BJ (cell line): Measurements from ENCODE around the gene UPF2. TPM values are rescaled to one million over a fixed set of nuclear protein-coding genes. Genes with fewer than 3 reads are reported as not detected.

Experiments used
- CTCF ChIA-PET: fragments of 350-600 bp; formaldehyde crosslinking; extraction: SDS; loops from one replicate; lab custom pipeline; 2021; ENCODE audit warnings: antibody characterized with exemption, inconsistent platforms; lab: Yijun Ruan, JAX
- POLR2A ChIA-PET: fragments of 300-600 bp; sonication (Branson Sonifier 250); formaldehyde crosslinking; extraction: SDS; loops from one replicate; lab custom pipeline; 2021; ENCODE audit warnings: antibody characterized with exemption; lab: Charles Lee
- DNase-seq: peaks from one replicate; pipeline ENCODE4 v3.0.0-alpha.2; 2011; ENCODE audit warnings: low read depth
- H3K27me3 ChIP-seq: 2 replicates; pipeline ENCODE4 v1.6.0; 2011; ENCODE audit warnings: low read length; ENCODE audit not compliant: control insufficient read depth, insufficient read depth
- H3K36me3 ChIP-seq: 2 replicates; pipeline ENCODE4 v1.5.1; 2011; ENCODE audit warnings: low read length; ENCODE audit not compliant: control insufficient read depth, insufficient read depth
- H3K4me3 ChIP-seq: 2 replicates; pipeline ENCODE4 v1.5.1; 2011; ENCODE audit warnings: low read depth, mild to moderate bottlenecking, control low read depth, low read length
- CTCF ChIP-seq: IDR thresholded peaks from 2 replicates; pipeline ENCODE4 v1.5.1; 2011; ENCODE audit warnings: low read depth, mild to moderate bottlenecking, control low read depth, inconsistent platforms, low read length, moderate library complexity; ENCODE audit not compliant: insufficient read depth
- polyA plus RNA-seq: library from polyadenylated mRNA; depleted of rRNA; stranded (reverse); fragments of >200 nt; gene quantifications from 2 replicates; pipeline ENCODE4 v1.2.3, GENCODE V29; 2011

UPF2 gene
- polyA plus RNA-seq, 1 experiment, result 5.5 TPM

- no peak for DNase-seq
- CTCF ChIA-PET, result interaction anchor here (1.0 kb wide), 1 partner anchor 25 kb away, joined by 3 read pairs; no protein-coding TSS in a partner anchor
- peaks cover 7% of the 10 kb centered on the region for H3K36me3 ChIP-seq
- POLR2A ChIA-PET, result no interaction called here
- H3K27me3 ChIP-seq, result no peaks in the 10 kb centered on the region
- TF ChIP-seq CTCF, result no peak
- no peak overlapping the region for H3K4me3 ChIP-seq
Observed at GRCh38 chr10:11962176-11962575, 80.4 kb downstream of the UPF2 start.

GRCh38 chr10:11961771-11962170 is 80.8 kb downstream of the UPF2 start:
- DNase-seq, result no peak
- ChIA-PET POLR2A (no interaction called here), CTCF (no interaction called here)
- no peak for TF ChIP-seq CTCF
- Histone ChIP-seq H3K27me3 (no peaks in the 10 kb centered on the region), H3K36me3 (peaks cover 7% of the 10 kb centered on the region), H3K4me3 (no peak overlapping the region)

- Histone ChIP-seq H3K36me3 (peaks cover 7% of the 10 kb centered on the region), H3K4me3 (no peak overlapping the region), H3K27me3 (no peaks in the 10 kb centered on the region)
- ChIA-PET POLR2A (interaction anchor here (0.7 kb wide), 1 partner anchor 9 kb away, joined by 7 read pairs; no protein-coding TSS in a partner anchor), CTCF (interaction anchor here (0.7 to 1.6 kb wide), 3 partner anchors 27 to 114 kb away, joined by 3 to 5 read pairs (median 4); no protein-coding TSS in a partner anchor)
- no peak for DNase-seq
- no peak for TF ChIP-seq CTCF
Observed at GRCh38 chr10:11959966-11960365, 82.6 kb downstream of the UPF2 start.

GRCh38 chr10:11958956-11959355 is 83.7 kb downstream of the UPF2 start:
- ChIA-PET POLR2A (no interaction called here), CTCF (interaction anchor here (0.5 to 1.6 kb wide), 2 partner anchors 46 to 171 kb away, joined by 3 to 4 read pairs; no protein-coding TSS in a partner anchor)
- H3K27me3 ChIP-seq, result no peaks in the 10 kb centered on the region
- H3K36me3 ChIP-seq, result peaks cover 7% of the 10 kb centered on the region
- H3K4me3 ChIP-seq, result no peak overlapping the region
- TF ChIP-seq CTCF, result no peak
- no peak for DNase-seq

- no peak overlapping the region for H3K4me3 ChIP-seq
- POLR2A ChIA-PET, result no interaction called here
- TF ChIP-seq CTCF, result no peak
- CTCF ChIA-PET, result interaction anchor here (1.0 to 1.7 kb wide), 3 partner anchors 9 to 35 kb away, joined by 3 read pairs; no protein-coding TSS in a partner anchor
- H3K27me3 ChIP-seq, result no peaks in the 10 kb centered on the region
- no peaks in the 10 kb centered on the region; the same call in 1 of the 2 replicates for H3K36me3 ChIP-seq
- no peak for DNase-seq
Observed at GRCh38 chr10:11951695-11952094, 90.9 kb downstream of the UPF2 start.
